MM.1S (cell line): ENCODE results near the gene ZBTB39.

Source experiments
- CTCF ChIP-seq: fragments of 300-600 bp; sonication (generic); IDR thresholded peaks from 2 replicates; pipeline ENCODE4 v1.5.1; 2016; ENCODE audit warnings: antibody characterized with exemption, low read length, mixed read lengths
- EZH2 ChIP-seq: fragments of 300-600 bp; sonication (generic); optimal IDR thresholded peaks from 2 replicates; pipeline ENCODE3; 2017; ENCODE audit warnings: low read depth, mild to moderate bottlenecking, antibody characterized with exemption, low read length, mixed read lengths
- EZH2phosphoT487 ChIP-seq: fragments of 300-600 bp; sonication (generic); IDR thresholded peaks from 2 replicates; pipeline ENCODE4 v1.6.1; 2018; ENCODE audit warnings: antibody characterized with exemption, low read length

- TF ChIP-seq EZH2: no peak
- TF ChIP-seq CTCF: no peak
- TF ChIP-seq EZH2phosphoT487: no peak
Observed at GRCh38 chr12:56999456-56999855, 6.9 kb downstream of the ZBTB39 start.
